ENCODE results near the gene VEZT. TPM values are rescaled to one million over a fixed set of nuclear protein-coding genes. Genes with fewer than 3 reads are reported as not detected.

VEZT gene
- total RNA-seq, 1 experiment from 2014 or later = 46.4 TPM

DNA sequence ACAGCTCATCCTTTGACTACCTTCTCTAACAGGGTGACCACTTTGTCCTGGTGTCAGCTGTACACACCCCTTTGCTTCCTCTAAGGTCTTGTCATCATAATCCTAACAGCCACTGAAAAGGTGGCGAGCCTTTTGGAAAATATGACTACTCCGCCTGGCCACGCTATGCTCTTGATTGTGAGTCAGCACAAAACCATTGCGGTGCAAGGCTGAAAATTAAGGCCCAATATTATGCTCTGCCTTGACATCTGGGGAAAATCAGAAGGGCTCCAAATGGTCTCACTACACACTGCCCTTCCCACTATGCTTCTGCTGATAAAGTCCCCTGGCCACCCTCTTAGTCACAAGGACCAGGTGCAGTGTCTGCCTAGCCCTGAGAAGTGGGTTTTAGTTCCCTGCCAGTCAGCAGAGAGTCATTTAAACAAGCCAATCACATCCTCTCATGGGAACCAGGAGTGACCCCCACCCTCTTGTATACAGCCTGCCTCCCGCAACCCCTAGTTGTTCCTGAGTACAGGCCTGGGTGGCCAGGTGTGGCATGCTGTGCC, 34.7 kb upstream of the VEZT start (continued):
- peak; percentile 53; the same call in 1 of the 2 replicates for TF ChIP-seq POLR2AphosphoS5 (IDR thresholded peaks at IDR 0.05; ENCODE audit: low read depth, low read length)
- TF ChIP-seq SP1 (IDR thresholded peaks at IDR 0.05; ENCODE audit: low read depth) = peak; percentile 91
- peak; percentile 99 for TF ChIP-seq JUND (IDR thresholded peaks at IDR 0.05)
- no peak for TF ChIP-seq ZFX (IDR thresholded peaks at IDR 0.05)

DNA sequence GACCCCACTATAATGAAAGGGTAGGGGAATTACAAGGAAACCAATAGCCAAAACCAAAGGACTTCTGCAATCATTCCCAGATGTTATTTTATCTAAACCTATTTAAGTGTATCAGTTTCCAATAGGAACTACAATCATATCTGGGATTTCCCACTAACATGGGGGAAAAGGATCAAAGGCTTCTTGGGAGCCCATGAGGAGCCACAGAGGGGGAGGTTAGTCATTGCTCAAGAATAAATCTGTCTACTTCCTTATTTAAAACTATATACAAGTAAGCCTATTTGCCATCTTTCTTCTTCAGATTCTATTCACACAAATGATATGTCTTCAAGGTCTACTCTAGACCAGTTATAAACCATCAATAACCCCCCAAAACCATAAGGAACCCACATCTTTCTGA, 33.5 kb upstream of the VEZT start:
- H3K4me2 ChIP-seq (ENCODE audit: low read length) = peak overlapping the region; percentile 65; the same call in 1 of the 2 replicates
- no peak overlapping the region for H2AFZ ChIP-seq (ENCODE audit: low read depth, low read length, poor library complexity, severe bottlenecking)
- no peak overlapping the region for H3K9ac ChIP-seq (ENCODE audit: low read length)
- H3K36me3 ChIP-seq (ENCODE audit: control insufficient read depth in 1 of 2, insufficient read depth in 2 of 2, low read length in 2 of 2) = no peaks in the 10 kb centered on the region
- TF ChIP-seq, protein P1, sequence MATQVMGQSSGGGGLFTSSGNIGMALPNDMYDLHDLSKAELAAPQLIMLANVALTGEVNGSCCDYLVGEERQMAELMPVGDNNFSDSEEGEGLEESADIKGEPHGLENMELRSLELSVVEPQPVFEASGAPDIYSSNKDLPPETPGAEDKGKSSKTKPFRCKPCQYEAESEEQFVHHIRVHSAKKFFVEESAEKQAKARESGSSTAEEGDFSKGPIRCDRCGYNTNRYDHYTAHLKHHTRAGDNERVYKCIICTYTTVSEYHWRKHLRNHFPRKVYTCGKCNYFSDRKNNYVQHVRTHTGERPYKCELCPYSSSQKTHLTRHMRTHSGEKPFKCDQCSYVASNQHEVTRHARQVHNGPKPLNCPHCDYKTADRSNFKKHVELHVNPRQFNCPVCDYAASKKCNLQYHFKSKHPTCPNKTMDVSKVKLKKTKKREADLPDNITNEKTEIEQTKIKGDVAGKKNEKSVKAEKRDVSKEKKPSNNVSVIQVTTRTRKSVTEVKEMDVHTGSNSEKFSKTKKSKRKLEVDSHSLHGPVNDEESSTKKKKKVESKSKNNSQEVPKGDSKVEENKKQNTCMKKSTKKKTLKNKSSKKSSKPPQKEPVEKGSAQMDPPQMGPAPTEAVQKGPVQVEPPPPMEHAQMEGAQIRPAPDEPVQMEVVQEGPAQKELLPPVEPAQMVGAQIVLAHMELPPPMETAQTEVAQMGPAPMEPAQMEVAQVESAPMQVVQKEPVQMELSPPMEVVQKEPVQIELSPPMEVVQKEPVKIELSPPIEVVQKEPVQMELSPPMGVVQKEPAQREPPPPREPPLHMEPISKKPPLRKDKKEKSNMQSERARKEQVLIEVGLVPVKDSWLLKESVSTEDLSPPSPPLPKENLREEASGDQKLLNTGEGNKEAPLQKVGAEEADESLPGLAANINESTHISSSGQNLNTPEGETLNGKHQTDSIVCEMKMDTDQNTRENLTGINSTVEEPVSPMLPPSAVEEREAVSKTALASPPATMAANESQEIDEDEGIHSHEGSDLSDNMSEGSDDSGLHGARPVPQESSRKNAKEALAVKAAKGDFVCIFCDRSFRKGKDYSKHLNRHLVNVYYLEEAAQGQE (IDR thresholded peaks at IDR 0.05; ENCODE audit: low read depth) = no peak
- TF ChIP-seq CBX3 (IDR thresholded peaks at IDR 0.05; ENCODE audit: low read depth) (no peak), RAD21 (IDR thresholded peaks at IDR 0.05; ENCODE audit: low read depth) (no peak), FOSL1 (IDR thresholded peaks at IDR 0.05; ENCODE audit: low read depth) (no peak), SRF (IDR thresholded peaks at IDR 0.05; ENCODE audit: low read depth) (no peak), SP1 (IDR thresholded peaks at IDR 0.05; ENCODE audit: low read depth) (no peak), YY1 (IDR thresholded peaks at IDR 0.05; ENCODE audit: extremely low read depth, insufficient replicate concordance, low read depth, low read length) (no peak), EZH2phosphoT487 (IDR thresholded peaks at IDR 0.05; ENCODE audit: borderline replicate concordance) (no peak), ZFX (IDR thresholded peaks at IDR 0.05) (no peak), POLR2AphosphoS5 (IDR thresholded peaks at IDR 0.05; ENCODE audit: low read depth, low read length) (no peak), EZH2 (IDR thresholded peaks at IDR 0.05) (no peak), ZNF274 (IDR thresholded peaks at IDR 0.05; ENCODE audit: low read depth, low read length) (no peak), SIN3A (IDR thresholded peaks at IDR 0.05; ENCODE audit: low read depth) (no peak), POLR2A (IDR thresholded peaks at IDR 0.05; ENCODE audit: borderline replicate concordance, extremely low read depth, insufficient read depth, insufficient read length) (no peak)
- TF ChIP-seq, protein P2, sequence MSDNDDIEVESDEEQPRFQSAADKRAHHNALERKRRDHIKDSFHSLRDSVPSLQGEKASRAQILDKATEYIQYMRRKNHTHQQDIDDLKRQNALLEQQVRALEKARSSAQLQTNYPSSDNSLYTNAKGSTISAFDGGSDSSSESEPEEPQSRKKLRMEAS (IDR thresholded peaks at IDR 0.05) = no peak
- TF ChIP-seq, protein P3, sequence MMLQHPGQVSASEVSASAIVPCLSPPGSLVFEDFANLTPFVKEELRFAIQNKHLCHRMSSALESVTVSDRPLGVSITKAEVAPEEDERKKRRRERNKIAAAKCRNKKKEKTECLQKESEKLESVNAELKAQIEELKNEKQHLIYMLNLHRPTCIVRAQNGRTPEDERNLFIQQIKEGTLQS (IDR thresholded peaks at IDR 0.05) = no peak
- TF ChIP-seq, protein P4, sequence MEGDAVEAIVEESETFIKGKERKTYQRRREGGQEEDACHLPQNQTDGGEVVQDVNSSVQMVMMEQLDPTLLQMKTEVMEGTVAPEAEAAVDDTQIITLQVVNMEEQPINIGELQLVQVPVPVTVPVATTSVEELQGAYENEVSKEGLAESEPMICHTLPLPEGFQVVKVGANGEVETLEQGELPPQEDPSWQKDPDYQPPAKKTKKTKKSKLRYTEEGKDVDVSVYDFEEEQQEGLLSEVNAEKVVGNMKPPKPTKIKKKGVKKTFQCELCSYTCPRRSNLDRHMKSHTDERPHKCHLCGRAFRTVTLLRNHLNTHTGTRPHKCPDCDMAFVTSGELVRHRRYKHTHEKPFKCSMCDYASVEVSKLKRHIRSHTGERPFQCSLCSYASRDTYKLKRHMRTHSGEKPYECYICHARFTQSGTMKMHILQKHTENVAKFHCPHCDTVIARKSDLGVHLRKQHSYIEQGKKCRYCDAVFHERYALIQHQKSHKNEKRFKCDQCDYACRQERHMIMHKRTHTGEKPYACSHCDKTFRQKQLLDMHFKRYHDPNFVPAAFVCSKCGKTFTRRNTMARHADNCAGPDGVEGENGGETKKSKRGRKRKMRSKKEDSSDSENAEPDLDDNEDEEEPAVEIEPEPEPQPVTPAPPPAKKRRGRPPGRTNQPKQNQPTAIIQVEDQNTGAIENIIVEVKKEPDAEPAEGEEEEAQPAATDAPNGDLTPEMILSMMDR (IDR thresholded peaks at IDR 0.05 in 2 of 3, conservative IDR thresholded peaks at IDR 0.05 in 1 of 3; ENCODE audit: borderline replicate concordance in 1 of 3, insufficient read depth in 1 of 3, low read depth in 2 of 3, low read length in 2 of 3) = no peak
- ChIA-PET RAD21 (ENCODE audit: low non-redundant PET in 1 of 2, low total read pairs in 2 of 2, uncharacterized antibody in 2 of 2, unreplicated experiment in 2 of 2) (interaction anchor here in 1 of 2 experiments (0.6 kb wide), 1 partner anchor 14 kb away, joined by 3 read pairs; no protein-coding TSS in a partner anchor), CTCF (no interaction called here), POLR2A (no interaction called here)
- DNase-seq (ENCODE audit: low read depth, low spot score) (no peak), ATAC-seq (no peak)
- no peak overlapping the region for H3K4me3 ChIP-seq (replicated peaks in 1 of 2; ENCODE audit: low read depth in 1 of 2, low read length in 2 of 2)
- H4K20me1 ChIP-seq (ENCODE audit: insufficient read depth) = no peaks in the 10 kb centered on the region
- H3K27ac ChIP-seq (ENCODE audit: low read depth, low read length) = no peak overlapping the region
- BruUV-seq (replicated peaks) = no TSS peak
- intact Hi-C loops (cut with micrococcal nuclease) = no loop called here
- no peaks in the 10 kb centered on the region for H3K27me3 ChIP-seq (ENCODE audit: insufficient read depth, low read length)
- peaks cover 17 to 56% of the 10 kb centered on the region in 2 experiments for H3K4me1 ChIP-seq (ENCODE audit: control insufficient read depth in 1 of 2, insufficient read depth in 2 of 2, low read length in 2 of 2)
- H3K79me2 ChIP-seq (ENCODE audit: insufficient read depth, low read length) = peaks cover 4% of the 10 kb centered on the region; the same call in 1 of the 2 replicates
- H3K9me3 ChIP-seq (ENCODE audit: control insufficient read depth in 1 of 2, insufficient read depth in 1 of 2, low read depth in 1 of 2, low read length in 2 of 2) = no peaks in the 10 kb centered on the region
- H3K9me2 ChIP-seq (ENCODE audit: insufficient read depth) = no peaks in the 10 kb centered on the region

Measured in HCT116 (cell line).